Activated CD4-positive, alpha-beta T cell treated with anti-CD3 and anti-CD28 coated beads, Interleukin-2, amount 50 U/mL, for 24 hours (primary cell): ENCODE results near the gene SPDYE2.
"Not testable (repeated sequence)": the region's sequence is repeated elsewhere in the genome, so short reads cannot be mapped to it uniquely, and the experiment has no call there.

Experiments used
- DNase-seq, 2 donors: peaks; one replicate each; pipeline ENCODE4 v3.0.0-alpha.2; 2020; ENCODE audit warnings: low read depth in 1 of 2, low spot score in 1 of 2

The SPDYE2 gene

DNA sequence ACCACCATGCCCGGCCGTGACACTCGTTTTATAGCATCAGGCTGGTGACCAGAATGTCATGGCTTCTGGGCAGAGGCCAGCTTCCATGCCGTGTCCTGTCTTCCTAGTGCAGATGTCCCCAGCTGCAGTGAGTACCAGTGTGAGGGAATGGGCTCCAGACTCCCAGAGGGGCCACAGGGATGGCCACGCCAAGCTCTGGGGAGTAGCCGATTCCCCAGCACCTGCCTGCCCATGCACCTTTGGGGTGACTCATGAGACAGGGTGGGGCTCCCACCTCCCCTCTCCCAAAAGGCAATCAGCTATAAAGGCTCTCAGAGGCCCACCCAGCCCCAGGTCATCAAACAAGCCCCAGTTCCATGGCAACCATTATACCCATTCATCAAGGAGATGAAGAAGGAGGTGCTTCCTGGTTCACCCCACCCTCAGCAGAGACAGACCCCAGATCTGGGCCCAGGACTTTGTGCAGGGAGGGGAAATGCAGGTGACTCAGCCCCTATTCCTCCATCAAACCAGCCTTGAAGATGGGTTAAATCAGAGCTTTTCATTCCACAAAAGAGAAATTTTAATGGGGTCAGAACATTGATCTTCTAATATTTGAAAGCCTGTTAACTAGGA is at the start of gene SPDYE2:
TSS of gene SPDYE2 (plus strand) at position 419 of the 615 bp plus-strand sequence. CDS start 2,030 bp downstream, outside the sequence.
- DNase-seq, result not testable (repeated sequence)

DNA sequence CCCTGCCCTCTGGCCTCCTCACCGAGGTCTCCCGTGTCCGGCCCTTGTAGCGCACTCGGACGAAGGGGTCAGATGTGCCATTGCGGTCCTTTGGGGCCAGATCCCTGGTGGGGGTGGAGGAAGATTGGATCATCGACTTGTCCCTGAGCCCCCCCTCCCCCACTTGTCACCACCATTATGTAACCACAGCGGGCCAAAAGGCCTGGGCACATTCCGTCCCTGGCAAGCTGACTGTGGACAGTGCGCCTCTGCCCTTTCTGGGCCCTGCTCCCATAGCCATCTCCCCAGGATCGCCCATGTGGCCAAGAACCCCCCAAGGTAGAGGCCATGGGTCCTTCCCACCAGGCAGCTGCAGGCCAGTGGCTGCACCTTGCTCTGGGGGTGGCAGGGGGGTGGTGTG is 47.9 kb upstream of the SPDYE2 start:
- DNase-seq, result not testable (repeated sequence)

GRCh38 chr7:102505298-102506185 is 45.5 kb upstream of the SPDYE2 start:
- not testable (repeated sequence) for DNase-seq

GRCh38 chr7:102507410-102508088 is 43.5 kb upstream of the SPDYE2 start:
- not testable (repeated sequence) for DNase-seq

GRCh38 chr7:102510575-102510974 is 40.5 kb upstream of the SPDYE2 start:
- DNase-seq, result not testable (repeated sequence)

GRCh38 chr7:102511860-102512522 is 39.0 kb upstream of the SPDYE2 start:
- not testable (repeated sequence) for DNase-seq

DNA sequence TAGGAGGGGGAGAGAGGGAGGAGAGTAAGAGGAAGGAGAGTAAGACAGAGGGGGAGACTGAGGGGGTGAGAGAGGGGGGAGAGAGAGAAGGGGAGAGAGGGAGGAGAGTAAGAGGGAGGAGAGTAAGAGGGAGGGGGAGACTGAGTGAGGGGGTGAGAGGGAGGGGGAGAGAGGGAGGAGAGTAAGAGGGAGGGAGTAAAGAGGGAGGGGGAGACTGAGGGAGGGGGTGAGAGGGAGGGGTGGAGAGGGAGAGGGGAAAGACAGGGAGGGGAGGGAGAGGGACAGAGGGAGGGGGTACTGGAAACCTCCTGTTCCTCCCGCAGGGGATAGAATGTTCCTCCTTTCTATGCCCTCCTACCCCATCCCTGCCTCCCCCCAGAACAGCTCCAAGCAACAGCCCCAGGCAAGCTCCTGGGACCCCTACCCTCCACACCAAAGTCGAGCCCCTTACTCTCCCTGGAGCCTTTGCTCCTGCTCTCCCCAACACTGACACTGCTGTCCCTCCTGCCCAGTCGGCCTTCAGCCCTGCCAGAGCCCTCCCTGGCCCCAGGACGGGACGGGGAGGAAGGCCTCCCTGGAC is 38.3 kb upstream of the SPDYE2 start:
- DNase-seq, result not testable (repeated sequence)

- not testable (repeated sequence) for DNase-seq
Measured at GRCh38 chr7:102514881-102515721, 35.9 kb upstream of the SPDYE2 start.

- DNase-seq, result not testable (repeated sequence)
Measured at GRCh38 chr7:102515889-102516288, 35.1 kb upstream of the SPDYE2 start.

DNA sequence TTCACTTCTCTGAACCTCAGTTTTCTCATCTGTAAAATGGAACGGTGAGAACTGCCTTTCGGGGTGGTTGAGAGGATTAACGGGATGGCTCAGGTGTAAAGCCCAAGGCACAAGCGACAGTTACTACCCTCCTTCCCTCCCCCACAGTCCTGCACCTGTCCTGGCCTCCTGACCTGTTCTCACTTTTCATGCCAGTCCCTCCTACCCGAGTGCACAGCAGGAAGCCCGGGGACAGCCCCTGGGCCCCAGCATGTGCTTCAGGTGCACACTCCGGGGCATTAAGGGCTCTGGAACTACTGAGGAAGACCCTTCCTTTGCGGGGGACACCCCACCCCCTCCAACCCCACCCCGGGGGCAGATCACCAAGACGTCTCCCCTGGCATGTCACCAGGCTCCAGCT is 34.1 kb upstream of the SPDYE2 start:
- DNase-seq, result not testable (repeated sequence)

GRCh38 chr7:102517550-102518147 is 33.4 kb upstream of the SPDYE2 start, which contains the start of gene RASA4B:
RASA4B (minus strand) TSS chr7:102517777; CDS start chr7:102517710, 67 bp downstream.
- DNase-seq, result not testable (repeated sequence)

DNA sequence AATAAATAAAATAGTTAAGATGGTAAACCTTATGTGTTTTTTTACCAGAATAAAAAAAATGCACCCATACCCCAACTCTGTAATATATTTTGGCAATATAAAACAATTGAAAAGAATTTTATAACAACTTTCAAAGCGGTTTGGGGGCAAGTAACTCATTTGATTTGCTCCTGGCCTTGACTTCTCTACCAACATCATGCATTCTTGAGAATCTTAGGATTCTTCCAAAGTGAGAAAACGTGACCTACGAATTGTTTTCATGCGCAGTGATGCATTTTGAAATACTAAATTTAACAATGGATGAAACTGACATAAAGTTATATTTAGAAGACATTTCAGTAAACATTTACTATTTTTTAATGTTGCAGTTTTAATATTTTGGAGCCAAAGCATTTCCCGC is 30.2 kb upstream of the SPDYE2 start:
- not testable (repeated sequence) for DNase-seq

- not testable (repeated sequence) for DNase-seq
Measured at GRCh38 chr7:102524803-102525202, 26.2 kb upstream of the SPDYE2 start.

GRCh38 chr7:102527182-102527581 is 23.8 kb upstream of the SPDYE2 start:
- DNase-seq, result not testable (repeated sequence)

GRCh38 chr7:102527822-102528793 is 22.9 kb upstream of the SPDYE2 start:
- not testable (repeated sequence) for DNase-seq

- not testable (repeated sequence) for DNase-seq
Measured at GRCh38 chr7:102531583-102531982, 19.4 kb upstream of the SPDYE2 start.

DNA sequence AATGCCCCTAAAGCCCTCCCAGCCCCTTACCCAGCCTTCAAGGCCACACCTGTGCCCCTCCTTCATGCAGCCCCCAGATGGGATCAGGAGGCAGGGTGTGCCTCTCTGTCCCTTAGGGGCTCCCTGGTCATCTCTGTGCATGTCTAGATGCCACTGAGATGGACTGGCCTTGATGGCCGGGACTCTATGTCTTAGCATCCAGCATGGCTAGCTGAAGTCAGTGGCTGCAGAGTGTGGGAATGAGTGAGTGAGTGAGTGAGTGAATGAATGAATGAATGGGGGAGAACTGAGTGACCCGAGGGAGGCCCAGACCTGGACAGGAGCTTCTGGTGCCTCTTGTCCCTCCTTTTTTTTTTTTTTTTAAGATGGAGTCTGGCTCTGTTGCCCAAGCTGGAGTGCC is 18.9 kb upstream of the SPDYE2 start:
- not testable (repeated sequence) for DNase-seq

DNA sequence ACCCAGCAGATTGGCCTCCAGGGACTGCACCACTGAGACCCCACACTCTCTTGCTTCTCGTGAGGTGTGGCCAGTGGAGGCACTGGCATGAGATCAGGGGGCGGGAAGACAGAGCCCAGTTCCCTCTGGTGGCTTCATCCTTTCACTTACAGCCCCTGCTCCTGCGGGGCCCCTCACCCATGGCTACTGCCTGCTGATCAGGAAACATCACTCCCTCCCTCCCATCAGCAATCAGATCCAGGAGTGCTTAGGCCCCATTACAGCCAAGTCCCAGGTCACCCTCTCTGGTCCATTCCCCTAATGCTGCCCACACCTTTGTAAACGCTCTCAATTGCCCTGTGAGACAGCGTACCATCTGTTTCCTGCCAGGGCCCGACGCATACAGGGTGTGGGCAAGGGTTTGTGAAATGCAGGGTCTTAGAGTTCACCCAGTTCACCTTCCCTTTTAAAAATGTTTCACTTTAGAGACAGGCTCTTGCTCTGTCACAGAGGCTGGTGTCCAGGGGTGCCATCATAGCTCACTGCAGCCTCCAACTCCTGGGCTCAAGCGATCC is 15.9 kb upstream of the SPDYE2 start:
- not testable (repeated sequence) for DNase-seq
